HCT116 (cell line): Measurements from ENCODE around the gene PGAM5.

Experiments
- CTCF ChIP-seq, 3 experiments: fragments of 200-600 bp in 1 of 3; sonication (generic) in 1 of 3; IDR thresholded peaks in 2 of 3; conservative IDR thresholded peaks in 1 of 3; 2 replicates each; pipeline ENCODE4 v1.5.1; 2012 to 2017; ENCODE audit warnings: low read depth in 2 of 3, low read length in 2 of 3, antibody characterized with exemption in 1 of 3, borderline replicate concordance in 1 of 3, control low read depth in 1 of 3, mild to moderate bottlenecking in 1 of 3, mixed read lengths in 1 of 3, mixed run types in 1 of 3, moderate library complexity in 1 of 3; ENCODE audit not compliant: insufficient read depth in 1 of 3
- EZH2 ChIP-seq: fragments of 200-600 bp; sonication (generic); IDR thresholded peaks from 2 replicates; pipeline ENCODE4 v1.6.1; 2017; ENCODE audit warnings: antibody characterized with exemption, mixed run types
- EZH2phosphoT487 ChIP-seq: fragments of 200-600 bp; IDR thresholded peaks from 2 replicates; pipeline ENCODE4 v1.6.1; 2018; ENCODE audit warnings: antibody characterized with exemption, borderline replicate concordance
- SIN3A ChIP-seq: IDR thresholded peaks from 2 replicates; pipeline ENCODE4 v1.6.1; 2012; ENCODE audit warnings: low read depth

- TF ChIP-seq CTCF (IDR thresholded peaks at IDR 0.05 in 2 of 3, conservative IDR thresholded peaks at IDR 0.05 in 1 of 3; ENCODE audit: borderline replicate concordance in 1 of 3, insufficient read depth in 1 of 3, low read depth in 2 of 3, low read length in 2 of 3) (no peak), SIN3A (no peak), EZH2 (no peak), EZH2phosphoT487 (no peak)
Observed at GRCh38 chr12:132668191-132669088, 42.2 kb upstream of the PGAM5 start.
